Neutrophil (primary cell): ENCODE measurements around the gene FYB1.
A peak's percentile ranks its signal among the peaks of the same experiment; 100 is the strongest.

ENCODE experiments used
- H3K27ac ChIP-seq: fragments of 200-600 bp; sonication (generic); 2 replicates; pipeline ENCODE4 v1.5.1; 2016; ENCODE audit warnings: mild to moderate bottlenecking, moderate library complexity
- H3K27me3 ChIP-seq: fragments of 200-600 bp; sonication (generic); 2 replicates; pipeline ENCODE4 v1.6.0; 2016; ENCODE audit warnings: mild to moderate bottlenecking
- H3K36me3 ChIP-seq: fragments of 200-600 bp; sonication (generic); 2 replicates; pipeline ENCODE4 v1.5.1; 2017
- H3K4me1 ChIP-seq, 2 experiments: fragments of 200-600 bp in 1 of 2; sonication (generic) in 1 of 2; 1 replicate in 1 of 2; 2 replicates in 1 of 2; pipeline versions ENCODE4 v1.5.1 to v1.6.1; 2013 to 2016; ENCODE audit warnings: low read depth in 1 of 2, low read length in 1 of 2, mild to moderate bottlenecking in 1 of 2, moderate library complexity in 1 of 2; ENCODE audit not compliant: control insufficient read depth in 1 of 2, insufficient read depth in 1 of 2
- H3K4me3 ChIP-seq, 2 experiments: fragments of 200-600 bp in 1 of 2; sonication (generic) in 1 of 2; 1 replicate in 1 of 2; 2 replicates in 1 of 2; pipeline ENCODE4 v1.5.1; 2013 to 2016; ENCODE audit warnings: low read depth in 1 of 2, low read length in 1 of 2, mild to moderate bottlenecking in 1 of 2, moderate library complexity in 1 of 2
- H3K9me3 ChIP-seq: fragments of 200-600 bp; sonication (generic); 2 replicates; pipeline ENCODE4 v1.5.1; 2016
- CTCF ChIP-seq: fragments of 200-600 bp; sonication (generic); IDR thresholded peaks from 2 replicates; pipeline ENCODE4 v1.5.1; 2016; ENCODE audit warnings: antibody characterized with exemption

FYB1 gene

GRCh38 chr5:39173069-39173468 lies 46.3 kb downstream of the FYB1 start:
- Histone ChIP-seq H3K4me3 (no peak overlapping the region), H3K9me3 (no peaks in the 10 kb centered on the region), H3K27me3 (no peaks in the 10 kb centered on the region), H3K27ac (no peak overlapping the region), H3K4me1 (peaks cover 34 to 41% of the 10 kb centered on the region in 2 experiments), H3K36me3 (peaks cover 37% of the 10 kb centered on the region)
- no peak for TF ChIP-seq CTCF

- no peak for TF ChIP-seq CTCF
- Histone ChIP-seq H3K27ac (peak overlapping the region; percentile 51), H3K36me3 (peaks cover 39% of the 10 kb centered on the region), H3K27me3 (no peaks in the 10 kb centered on the region), H3K4me1 (peaks cover 29 to 36% of the 10 kb centered on the region in 2 experiments), H3K4me3 (no peak overlapping the region), H3K9me3 (no peaks in the 10 kb centered on the region)
Measured at GRCh38 chr5:39172593-39172992, 46.8 kb downstream of the FYB1 start.

GRCh38 chr5:39171647-39172046 lies 47.7 kb downstream of the FYB1 start:
- TF ChIP-seq CTCF = no peak
- H3K27ac ChIP-seq = peak overlapping the region; percentile 51
- peaks cover 20 to 26% of the 10 kb centered on the region in 2 experiments for H3K4me1 ChIP-seq

GRCh38 chr5:39169081-39169480 lies 50.3 kb downstream of the FYB1 start:
- Histone ChIP-seq H3K4me3 (no peak overlapping the region), H3K27ac (no peak overlapping the region), H3K4me1 (peaks cover 13 to 19% of the 10 kb centered on the region in 2 experiments), H3K9me3 (no peaks in the 10 kb centered on the region), H3K27me3 (no peaks in the 10 kb centered on the region), H3K36me3 (peaks cover 36% of the 10 kb centered on the region)
- TF ChIP-seq CTCF = no peak

More at GRCh38 chr5:39171647-39172046, 47.7 kb downstream of the FYB1 start:
- no peaks in the 10 kb centered on the region for H3K9me3 ChIP-seq
- H3K4me3 ChIP-seq = no peak overlapping the region
- no peaks in the 10 kb centered on the region for H3K27me3 ChIP-seq
- peaks cover 44% of the 10 kb centered on the region for H3K36me3 ChIP-seq

DNA sequence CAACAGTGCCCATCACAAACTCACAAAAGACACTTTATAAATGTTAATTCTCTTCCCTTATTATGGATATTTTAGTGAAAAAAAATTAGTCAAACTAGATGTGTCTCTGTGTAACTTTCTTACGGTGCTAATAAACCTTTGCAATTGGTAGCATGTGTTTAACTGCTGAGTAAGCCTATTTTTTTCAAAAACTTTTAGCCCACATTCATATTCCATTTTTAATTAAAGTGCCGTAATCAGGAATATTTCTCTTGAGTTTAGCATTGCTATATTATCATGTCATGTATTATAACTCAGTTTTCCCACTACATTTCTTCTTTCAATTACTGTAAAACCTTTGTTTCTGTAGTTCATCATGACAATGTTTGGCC lies 51.4 kb downstream of the FYB1 start:
- H3K27ac ChIP-seq = peak overlapping the region; percentile 48
- peaks cover 22 to 30% of the 10 kb centered on the region in 2 experiments for H3K4me1 ChIP-seq
- no peaks in the 10 kb centered on the region for H3K27me3 ChIP-seq
- peaks cover 36% of the 10 kb centered on the region for H3K36me3 ChIP-seq
- TF ChIP-seq CTCF = no peak
- H3K4me3 ChIP-seq = no peak overlapping the region
- no peaks in the 10 kb centered on the region for H3K9me3 ChIP-seq
